A172 (cell line): ENCODE measurements around the gene FAM83E. TPM values are rescaled to one million over a fixed set of nuclear protein-coding genes. Genes with fewer than 3 reads are reported as not detected.

Experiments used
- DNase-seq: peaks from one replicate; pipeline ENCODE4 v3.0.0-alpha.2; 2015; ENCODE audit warnings: low spot score
- total RNA-seq: library from RNA; depleted of rRNA; stranded (reverse); fragments of >200 nt; shearing (Covaris generic); gene quantifications from 2 replicates; pipeline ENCODE4 v1.2.3, GENCODE V29; 2014

The FAM83E gene
- total RNA-seq, 1 experiment from 2014 or later: not detected

DNA sequence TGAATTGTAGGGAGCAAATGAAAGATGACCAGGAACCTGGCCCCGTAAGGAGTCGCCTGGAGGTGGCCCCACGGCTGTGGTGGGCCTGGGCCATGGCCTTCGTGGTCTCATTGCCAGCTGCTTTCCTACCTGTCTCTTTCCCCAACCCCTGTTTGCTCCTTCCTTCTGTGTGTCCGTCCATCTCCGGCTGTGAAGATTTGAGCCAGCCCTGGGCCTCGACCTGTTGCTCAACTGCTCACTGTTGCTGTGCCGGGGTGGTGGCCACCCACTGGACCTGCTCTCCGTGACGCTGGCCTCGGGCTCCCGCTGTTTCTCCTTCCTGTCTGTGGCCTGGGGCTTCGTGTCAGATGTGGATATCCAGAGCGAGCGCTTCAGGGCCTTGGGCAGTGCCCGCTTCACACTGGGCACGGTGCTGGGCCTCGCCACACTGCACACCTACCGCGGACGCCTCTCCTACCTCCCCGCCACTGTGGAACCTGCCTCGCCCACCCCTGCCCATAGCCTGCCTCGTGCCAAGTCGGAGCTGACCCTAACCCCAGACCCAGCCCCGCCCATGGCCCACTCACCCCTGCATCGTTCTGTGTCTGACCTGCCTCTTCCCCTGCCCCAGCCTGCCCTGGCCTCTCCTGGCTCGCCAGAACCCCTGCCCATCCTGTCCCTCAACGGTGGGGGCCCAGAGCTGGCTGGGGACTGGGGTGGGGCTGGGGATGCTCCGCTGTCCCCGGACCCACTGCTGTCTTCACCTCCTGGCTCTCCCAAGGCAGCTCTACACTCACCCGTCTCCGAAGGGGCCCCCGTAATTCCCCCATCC lies 13.8 kb upstream of the FAM83E start:
- DNase-seq: no peak

DNA sequence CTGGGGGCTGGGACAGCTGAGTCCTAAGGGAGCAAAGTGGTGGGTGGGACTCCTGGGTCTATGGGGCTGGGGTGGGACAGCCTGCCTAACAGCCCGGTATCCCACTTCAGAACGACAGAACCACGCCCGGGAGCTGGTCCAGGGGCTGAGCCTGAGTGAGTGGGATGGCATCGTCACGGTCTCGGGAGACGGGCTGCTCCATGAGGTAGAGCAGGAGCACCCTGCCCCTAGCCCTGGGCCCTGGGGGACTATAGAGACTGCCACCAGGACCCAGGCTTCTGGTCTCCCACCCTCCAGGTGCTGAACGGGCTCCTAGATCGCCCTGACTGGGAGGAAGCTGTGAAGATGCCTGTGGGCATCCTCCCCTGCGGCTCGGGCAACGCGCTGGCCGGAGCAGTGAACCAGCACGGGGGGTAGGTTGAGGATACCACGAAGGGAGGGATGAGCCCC lies 13.0 kb upstream of the FAM83E start:
- no peak for DNase-seq

DNA sequence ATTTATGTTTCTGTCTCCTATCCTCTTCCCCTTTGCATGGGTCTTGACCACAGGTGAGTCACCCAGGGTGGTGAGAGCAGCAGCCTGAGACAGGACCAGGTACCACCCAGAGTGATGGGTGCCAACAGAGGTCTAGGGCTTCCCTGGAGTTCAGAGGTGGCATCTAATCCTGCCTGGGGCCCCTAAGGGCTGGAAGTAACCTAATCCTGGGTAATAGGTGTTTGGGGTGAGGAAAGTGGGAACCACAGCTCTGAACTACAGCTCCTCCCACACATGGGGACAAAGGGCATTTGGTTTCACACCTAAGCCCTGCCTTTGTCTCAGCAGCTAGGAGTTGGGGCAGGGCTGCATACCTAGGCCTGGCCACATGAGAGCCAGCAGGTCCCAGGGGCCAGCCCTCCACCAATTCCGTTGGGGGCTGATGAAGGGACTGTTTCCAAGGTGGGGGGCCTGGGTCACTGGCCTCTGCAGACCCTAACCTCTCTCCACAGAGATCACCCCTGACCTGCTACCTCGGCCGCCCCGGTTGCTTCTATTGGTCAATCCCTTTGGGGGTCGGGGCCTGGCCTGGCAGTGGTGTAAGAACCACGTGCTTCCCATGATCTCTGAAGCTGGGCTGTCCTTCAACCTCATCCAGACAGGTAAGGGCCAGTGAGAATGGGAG lies 12.5 kb upstream of the FAM83E start:
- DNase-seq: no peak

DNA sequence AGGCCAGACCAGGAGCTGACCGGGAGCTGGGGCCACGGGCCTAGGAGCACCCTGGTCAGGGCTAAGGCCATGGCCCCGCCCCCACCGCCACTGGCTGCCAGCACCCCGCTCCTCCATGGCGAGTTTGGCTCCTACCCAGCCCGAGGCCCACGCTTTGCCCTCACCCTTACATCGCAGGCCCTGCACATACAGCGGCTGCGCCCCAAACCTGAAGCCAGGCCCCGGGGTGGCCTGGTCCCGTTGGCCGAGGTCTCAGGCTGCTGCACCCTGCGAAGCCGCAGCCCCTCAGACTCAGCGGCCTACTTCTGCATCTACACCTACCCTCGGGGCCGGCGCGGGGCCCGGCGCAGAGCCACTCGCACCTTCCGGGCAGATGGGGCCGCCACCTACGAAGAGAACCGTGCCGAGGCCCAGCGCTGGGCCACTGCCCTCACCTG lies 11.0 kb upstream of the FAM83E start:
- DNase-seq: no peak

DNA sequence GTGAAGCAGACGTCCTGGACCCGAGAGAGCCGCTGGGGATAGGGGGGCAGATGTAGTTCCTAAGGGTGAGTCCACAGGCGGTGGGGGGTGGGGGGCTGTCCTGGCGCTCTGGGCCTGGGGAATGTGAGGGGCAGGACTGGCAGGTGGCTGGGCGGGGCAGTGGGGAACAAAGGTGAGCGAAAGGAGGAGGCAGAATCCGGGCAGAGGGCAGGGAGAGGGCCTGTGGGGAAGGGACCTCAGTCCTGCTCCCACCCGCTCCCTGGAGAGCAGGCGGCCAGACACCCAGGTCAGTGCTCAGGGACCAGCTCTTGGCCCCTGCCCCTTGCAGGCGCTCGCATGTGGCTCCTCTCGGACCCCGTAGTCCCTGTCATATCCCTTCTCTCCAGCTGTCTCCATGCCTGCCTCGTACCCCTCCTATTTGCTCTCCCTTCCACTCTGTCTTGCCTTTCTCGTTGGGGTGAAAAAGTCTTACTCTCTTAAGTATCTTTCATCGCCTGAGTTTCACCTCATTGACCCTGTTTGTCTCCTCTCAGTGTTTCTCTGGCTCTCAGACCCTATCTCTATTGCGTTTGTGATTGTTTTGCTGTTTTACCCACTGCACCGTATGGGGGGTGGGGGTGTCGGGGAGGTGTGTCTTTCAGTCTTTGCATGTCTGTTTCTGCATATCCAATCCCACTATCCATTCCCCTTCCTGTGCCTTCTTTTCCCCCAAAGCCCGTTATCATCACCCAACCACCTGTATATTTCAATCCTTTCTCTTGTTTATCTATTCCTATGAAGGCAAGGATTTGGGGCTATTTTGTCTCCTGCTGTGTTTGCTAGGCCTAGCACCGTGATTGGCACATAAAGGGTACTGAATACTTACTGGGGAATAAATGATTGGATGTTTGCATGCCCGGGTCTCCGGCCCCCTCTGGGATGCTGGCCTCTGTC lies 10.2 kb upstream of the FAM83E start:
- no peak for DNase-seq

DNA sequence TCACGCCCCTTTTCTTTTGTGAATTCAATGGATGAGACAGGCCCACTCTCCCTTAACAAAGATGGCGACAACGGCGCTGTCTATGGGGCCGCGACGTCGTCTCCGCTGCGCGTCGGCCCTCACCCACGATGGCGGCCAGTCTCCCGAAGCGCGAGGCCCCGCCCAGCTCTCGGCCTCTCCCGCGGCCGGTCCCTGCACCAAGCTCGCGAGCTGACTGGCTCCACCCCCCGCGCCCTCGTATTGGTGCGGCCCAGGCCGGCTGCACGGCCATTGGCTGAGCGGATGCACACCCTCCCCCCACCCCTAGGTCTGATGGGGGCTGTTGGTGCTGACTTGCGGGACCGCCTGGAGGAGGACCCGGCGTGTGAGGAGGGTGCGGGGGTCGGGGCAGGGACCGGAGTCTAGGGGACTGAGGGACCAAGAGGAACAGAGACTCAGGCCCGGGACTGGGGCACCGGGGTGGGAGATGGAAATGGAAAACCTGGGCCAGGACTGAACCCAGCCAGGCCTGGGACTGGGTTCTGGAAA lies 9.3 kb upstream of the FAM83E start:
- DNase-seq: peak; percentile 76

DNA sequence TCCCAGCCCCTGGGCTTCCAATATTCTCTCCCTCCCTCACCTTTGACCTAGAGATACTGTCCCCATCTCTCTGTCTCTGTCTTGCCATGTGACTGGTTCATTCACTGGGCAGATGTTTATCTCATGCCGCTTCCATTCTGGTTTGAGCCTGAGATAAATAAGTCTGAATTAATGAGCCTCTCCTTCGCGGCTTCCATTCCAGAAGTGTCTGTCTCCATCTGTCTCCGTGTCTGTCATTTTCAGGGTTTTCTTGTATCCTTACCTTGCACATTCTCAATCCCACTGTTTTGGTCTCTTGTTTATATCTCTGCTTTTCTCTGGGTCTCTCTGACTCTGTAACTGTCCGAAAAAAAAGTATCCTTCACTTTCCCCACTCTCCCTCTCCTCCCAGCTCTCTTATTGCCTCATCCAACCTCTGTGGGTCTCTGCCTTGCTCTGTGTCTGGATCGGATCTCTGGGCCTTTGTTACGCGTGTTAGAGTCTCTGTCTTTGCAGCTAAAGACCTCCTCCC lies 8.7 kb upstream of the FAM83E start:
- no peak for DNase-seq

DNA sequence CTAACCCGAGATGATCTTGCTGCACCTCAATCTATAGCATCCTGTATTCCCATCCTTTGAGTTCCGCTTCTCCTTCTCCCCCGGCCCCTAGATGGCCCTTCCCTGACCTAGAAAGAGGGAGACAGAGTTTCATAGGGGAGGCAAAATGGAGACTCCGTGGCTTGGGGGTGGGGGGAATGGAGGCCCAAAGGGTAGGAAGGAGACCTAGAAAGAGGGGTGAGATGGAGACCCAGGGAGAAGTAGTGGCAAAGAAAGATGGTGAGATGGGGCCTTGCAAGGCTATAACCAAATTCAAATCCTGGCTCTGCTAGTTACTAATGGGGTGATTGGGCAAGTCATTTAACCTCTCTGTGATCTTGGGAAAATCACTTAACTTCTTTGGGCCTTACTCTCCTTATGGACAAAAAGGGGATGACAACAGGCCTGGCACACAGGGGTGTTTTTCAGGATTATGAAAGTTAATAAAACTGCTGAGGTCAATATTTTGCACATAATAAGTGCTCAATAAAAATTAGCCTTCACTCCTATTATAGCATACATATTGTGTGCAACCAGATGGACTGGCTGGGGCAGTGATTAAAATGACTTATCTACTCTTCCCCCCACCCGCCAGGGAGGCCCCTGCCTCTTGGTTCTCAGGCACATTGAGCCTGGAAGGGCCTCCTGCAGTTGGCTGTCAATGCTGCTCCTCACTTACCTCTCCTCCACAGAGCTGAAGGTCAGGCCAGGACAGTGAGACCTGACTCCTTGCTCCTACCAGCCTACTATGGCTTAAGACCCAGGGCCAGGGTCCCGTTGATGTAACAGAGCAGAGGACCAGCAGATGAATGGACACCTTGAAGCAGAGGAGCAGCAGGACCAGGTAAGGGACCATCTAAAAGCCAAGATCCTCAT lies 5.1 kb upstream of the FAM83E start:
- no peak for DNase-seq

DNA sequence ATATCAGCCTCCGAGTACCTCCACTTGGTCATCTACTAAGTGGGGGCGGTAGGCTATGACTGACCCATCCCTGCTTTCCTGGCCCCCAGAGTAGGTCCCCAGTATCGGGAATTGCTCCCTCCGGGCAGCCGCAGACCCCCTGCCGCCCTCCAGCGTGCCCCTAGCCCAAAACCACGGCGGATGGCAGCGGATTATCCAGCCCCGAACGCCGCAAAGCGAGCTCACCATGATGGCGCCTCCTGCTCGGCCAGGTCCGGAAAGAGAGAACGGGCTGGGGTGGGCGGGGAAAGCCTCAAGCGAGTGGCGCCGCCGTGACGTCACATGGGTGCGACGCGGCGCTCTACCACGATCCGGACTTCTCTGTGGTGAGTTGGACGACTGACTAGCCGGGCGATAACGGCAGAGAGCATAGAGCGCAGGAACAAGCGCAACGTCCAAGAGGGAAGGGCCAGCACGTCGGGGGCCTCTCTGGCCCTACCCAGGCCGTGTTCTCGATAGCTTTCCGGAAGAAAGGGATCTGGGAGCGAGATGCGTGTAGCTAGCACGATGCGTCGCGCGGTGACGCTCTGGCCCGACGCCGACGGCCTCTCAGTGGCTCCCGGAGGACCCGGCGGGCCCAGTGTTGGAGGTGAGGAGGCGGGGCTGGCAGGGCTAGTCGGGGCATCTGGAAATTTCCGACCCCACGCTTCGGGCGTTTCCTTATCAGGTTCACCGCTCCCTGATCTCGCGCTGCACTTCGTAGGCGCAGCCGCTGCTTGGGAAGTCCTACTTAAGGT lies 4.2 kb upstream of the FAM83E start, which contains the start of the genes RPL18 and SPHK2:
TSS of gene RPL18 (minus strand) at position 263 of the 776 bp plus-strand sequence. CDS start at position 228, 35 bp downstream.
TSS of gene SPHK2 (plus strand) at position 591 of the 776 bp plus-strand sequence. CDS start 1,009 bp downstream, outside the sequence.
- DNase-seq: peak; percentile 97

DNA sequence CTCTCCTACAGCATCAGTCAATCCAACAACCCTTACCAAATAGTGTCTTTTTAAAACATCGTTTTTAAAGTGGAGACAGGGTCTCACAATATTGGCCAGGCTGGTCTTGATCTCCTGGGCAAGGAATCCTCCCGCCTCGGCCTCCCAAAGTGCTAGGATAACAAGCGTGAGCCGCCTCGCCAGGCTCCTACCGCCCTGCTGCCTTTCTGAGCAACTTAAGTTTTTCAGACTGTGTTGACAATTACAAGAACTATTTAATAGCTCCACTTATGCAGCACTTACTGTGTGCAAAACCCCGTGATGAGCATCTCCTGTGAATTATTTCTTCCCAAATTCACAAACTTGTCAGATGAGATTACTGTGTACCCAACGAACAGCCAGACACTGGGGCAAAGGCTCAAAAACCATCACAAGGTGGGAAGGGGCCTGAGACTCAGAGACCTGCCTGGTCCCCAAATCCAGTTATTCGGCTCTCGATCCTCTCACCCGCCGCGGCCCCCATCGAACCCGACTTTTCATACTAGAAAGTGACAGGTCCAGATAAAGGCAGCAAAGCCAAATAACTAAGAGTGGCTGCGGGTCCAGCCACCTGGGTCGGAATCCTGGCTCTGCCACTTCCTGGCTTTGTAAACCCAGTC lies 3.5 kb upstream of the FAM83E start:
- DNase-seq: no peak

DNA sequence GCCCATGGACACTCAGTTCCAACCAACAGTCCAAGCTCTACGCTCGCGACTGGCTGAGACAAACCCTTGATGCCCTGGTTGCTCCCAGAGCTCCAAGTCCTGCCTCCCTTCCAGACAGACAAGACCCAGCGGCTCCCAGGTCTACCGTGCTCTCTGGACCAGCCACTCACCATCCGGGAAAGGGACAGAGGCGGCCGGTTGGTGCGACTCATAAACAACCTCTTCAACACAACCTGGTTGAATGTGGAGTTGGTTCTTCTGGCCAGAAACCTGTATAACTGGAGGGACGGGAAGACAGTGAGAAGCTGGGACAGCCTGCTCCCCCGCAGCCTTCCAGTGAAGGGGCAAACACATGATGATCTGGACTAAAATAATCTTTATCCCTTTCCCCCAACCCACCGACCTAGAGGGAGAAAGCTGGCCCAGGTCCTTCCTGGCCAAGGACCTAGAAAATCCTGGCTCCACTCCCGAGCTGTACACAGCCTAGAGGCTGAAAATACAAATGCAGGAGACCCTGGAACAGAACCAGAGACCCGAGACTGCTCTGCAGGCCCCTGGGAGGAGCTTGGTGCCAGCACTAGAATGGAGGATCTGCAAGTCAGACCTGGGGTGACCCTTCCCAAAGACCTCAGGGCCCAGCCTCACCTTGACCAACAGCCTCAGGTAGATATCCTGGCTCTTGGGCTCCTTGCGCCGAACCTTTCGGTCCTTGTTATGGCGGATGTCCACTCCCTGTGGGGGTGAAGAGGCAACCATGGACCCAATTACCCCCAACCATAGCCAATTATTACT lies 2.5 kb upstream of the FAM83E start:
- no peak for DNase-seq

DNA sequence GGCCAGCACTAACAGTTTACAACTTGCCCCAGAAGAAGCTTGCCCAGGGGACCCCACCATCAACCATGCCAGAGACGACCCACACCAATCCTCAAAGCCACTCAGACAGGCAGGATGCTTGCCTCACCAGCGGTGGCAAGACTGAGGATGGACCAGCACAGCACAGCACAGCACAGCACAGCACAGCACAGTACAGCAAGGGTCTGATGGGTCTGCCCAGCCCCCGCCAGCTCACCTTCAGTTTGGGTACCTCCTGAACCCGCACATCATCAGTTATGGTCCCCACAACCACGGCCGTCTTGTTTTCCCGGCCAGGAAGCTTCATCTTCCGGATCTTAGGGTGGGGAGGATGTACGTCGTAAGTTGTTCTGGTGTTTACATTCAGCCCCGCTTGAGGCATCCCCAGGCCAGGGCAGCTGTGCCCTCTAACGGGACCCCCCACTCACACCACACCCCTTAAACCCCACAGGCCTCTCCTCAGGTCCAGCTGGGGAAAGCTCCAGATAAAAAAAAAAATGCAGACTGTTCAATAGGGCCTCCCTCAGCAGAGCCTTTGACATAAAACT lies 1.7 kb upstream of the FAM83E start:
- DNase-seq: no peak

DNA sequence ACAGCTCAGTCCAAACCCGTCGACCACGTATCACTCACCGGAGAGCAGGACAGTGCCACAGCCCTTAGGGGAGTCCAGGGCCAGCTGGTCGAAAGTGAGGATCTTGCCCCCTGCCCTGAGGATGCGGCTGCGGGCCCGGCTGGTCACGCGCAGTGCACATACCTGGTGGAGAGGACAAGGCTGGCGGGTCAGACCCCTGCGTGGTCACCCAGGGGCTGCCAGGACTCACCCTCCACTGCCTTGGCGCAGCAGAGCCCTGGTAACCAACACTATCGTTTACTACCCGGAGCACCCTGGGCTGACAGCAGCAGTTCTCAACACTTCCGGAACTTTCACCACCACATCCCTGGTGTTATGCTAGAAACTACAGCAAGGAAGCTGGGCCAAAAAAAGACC lies 1.2 kb upstream of the FAM83E start:
- no peak for DNase-seq

DNA sequence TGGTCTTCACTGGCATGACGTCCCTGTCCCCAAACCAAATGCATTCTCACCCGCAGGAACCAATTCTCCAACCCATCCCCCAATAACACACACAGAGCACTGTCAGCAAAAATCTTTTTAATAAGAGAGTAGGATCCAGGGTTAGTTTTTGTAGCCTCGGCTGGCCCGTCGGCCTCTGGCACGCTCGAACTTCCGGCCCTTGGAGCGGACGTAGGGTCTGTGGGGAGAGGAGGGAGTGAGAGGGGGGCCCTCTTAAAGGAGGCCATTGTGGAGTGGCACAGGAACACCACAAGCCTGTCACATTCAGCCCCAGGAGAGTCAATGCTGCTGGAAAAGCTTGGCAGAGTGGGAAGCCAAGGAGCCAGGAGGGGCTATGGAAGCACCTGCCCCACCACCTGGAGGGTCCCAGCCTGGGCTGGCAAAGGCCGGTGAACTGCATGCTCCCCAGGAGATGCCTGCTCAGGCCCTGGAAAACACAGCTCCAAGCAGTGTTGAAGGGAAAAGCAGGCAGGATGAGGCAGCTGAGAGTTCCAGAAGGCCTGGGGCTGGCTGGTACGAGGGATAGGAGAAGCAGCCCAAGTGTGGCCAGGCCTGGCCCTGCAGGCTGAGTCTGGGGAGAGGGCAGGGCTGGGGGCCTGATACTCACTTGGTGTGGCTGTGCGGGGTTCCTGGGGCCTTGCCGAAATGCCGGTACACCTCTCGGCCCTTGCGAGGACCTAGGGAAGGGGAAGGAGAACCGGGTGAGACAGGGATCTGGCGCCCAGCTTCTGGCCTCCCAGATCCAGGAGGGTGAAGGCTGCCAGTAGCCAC lies 560 bp upstream of the FAM83E start:
- DNase-seq: no peak

DNA sequence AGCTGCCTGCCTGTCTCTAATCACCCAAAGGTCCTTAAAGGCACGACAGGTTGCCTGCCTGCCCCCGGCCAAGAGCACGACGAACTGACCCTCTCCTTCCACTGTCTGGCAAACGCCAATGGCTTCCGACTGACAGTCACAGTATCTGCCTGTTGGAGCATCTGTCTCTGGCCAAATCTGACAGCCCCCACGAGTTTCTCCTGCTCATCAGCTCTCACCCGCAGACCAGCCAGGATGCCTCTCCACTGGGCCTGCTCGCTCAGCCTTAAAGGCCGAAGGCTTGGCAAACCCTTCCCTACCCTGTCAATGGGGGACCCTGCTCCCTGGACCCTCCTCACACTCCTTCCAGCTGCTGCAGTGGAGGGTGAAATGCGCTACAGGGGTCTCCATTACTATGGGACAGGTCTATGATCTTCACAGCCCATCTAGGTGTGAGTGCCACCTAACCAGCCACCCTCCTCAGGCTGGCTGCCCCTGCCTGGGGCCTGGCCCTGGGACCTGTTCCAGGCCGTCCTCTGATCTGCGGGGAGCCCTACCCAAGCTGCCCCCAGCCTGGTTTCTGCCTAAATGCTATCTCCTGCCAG lies 932 bp downstream of the FAM83E start:
- no peak for DNase-seq

DNA sequence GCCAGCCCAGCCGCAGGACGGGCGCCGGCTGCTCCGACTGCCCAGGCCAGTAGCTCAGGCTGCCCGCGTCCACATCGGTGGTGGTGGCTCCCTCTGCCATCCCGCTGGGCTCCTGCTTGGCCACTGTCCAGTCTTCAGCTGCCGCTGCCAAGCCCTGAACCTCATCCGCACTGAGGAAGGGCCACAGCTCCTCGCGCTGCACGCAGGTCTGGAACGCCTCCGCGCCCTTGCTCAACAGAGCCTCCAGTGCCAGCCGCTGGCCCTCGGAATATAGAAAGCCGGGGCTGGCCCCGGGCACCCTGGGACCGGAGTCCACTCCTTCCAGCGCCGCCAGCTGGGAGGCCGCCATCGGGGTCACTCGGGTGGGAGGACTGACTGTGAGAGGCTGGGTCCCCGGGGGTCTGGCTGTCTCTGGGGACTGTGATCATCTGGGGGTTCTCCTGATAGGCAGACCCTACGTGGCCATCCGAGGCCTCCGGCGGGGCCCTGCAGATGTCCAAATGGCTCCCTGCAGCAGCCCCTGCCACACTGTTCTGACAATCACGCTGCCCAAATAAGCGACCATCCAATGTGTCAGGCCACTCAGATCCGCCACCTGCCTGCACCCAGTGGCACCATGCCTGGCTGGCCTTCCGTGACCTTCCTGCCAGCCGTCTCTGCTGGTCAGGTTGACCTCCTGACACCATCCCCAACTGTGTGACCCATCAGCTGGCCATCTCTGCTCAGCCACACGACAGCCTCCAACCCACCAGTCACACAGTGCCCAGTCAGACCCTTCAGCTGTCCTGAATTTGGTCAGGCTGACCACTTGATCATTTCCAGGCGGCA lies 1.6 kb downstream of the FAM83E start:
- no peak for DNase-seq
